Measurements from ENCODE around the gene OR5D16.

GRCh38 chr11:55838452-55838851, at the start of gene OR5D16:
- TF ChIP-seq CTCF (conservative IDR thresholded peaks at IDR 0.05; ENCODE audit: low read depth, low read length) (no peak), EZH2 (IDR thresholded peaks at IDR 0.05; ENCODE audit: borderline replicate concordance, low read depth, low read length, poor library complexity, severe bottlenecking) (no peak)
